NCI-H1436 treated with DMSO at 0.1 percent for 48 hours (cell line): ENCODE measurements around the gene FXN.
"Not testable (repeated sequence)": the region's sequence is repeated elsewhere in the genome, so short reads cannot be mapped to it uniquely, and the experiment has no call there.

ENCODE experiments used
- DNase-seq: peaks from one replicate; lab custom pipeline; 2025; lab: John Stamatoyannopoulos, UW

The FXN gene

DNA sequence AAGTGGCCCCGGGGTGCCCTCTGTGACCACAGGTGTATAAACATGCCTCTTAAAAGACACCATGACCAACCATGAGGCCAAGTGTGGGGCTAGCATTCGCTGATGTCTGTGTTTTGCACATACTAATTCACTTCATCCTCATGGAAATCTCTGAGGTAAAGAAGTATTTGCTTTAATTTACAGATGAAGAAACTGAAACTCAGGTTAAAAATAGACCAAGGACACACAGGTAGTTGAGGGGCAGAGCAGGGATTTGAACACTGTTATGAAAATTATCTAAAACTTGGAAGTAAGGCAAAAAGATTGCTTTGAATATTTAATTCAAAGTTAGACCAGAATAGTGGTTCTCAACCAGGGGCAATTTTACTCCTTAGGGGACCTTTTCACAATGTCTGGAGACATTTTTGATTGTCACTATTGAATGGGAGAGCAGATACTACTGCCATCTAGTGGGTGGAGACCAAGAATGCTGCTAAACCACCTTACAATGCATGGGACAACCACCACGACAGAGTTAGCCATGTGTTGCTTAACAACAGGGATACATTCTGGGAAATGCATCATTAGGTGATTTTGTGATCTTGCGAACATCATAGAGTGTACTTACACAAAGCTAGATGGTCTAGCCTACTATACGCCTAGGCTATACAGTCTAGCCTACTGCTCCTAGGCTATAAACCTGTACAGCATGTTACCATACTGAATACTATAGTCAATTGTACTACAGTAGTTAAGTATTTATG, 8.0 kb upstream of the FXN start:
- DNase-seq = no peak

DNA sequence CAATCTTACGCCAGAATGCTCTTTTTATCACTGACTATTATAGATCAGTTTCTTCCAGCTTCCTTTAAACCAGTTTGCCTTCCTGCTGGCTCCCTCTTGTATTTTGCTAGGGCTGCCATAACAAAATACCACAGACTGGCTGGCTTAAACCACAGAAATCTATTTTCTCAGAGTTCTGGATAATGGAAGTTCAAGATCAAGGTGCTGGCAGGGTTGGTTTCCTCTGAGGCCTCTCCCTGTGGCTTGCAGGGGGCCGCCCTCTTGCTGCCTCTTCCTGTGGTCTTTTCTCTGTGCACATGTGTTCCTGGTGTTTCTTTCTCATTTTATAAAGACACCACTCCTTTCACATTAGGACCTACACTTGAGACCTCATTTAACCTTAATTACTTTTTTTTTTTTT, 6.8 kb upstream of the FXN start:
- no peak for DNase-seq

DNA sequence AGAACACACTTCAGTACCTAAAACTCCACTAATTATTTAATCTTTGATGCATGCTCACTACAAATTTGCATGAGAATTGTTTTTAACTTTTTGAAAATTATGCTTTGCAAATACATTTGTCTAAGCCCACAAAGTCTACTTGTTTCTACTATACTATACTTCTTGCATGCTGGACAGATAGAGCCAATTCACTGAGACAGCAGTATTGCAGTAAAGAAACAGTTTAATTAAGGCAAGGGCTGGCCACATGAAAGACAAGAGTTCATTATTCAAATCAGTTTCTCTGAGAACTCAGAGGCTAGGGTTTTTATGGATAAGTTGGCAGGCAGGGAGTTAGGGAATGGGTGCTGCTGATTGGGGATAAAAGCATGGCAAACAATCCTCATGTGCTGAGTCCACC, 6.0 kb upstream of the FXN start:
- no peak for DNase-seq

- DNase-seq = no peak
These were observed 4.5 kb upstream of the FXN start for GRCh38 chr9:69030851-69031645.

GRCh38 chr9:69034071-69034470, 1.5 kb upstream of the FXN start:
- no peak for DNase-seq

- no peak for DNase-seq
These were observed 757 bp downstream of the FXN start for GRCh38 chr9:69036309-69036708.

- DNase-seq = no peak
These were observed 1.2 kb downstream of the FXN start for GRCh38 chr9:69036799-69037198.

- no peak for DNase-seq
These were observed 5.1 kb downstream of the FXN start for GRCh38 chr9:69040646-69041045.

GRCh38 chr9:69044240-69045219, 9.0 kb downstream of the FXN start:
- no peak for DNase-seq

GRCh38 chr9:69045821-69046220, 10.3 kb downstream of the FXN start:
- no peak for DNase-seq

DNA sequence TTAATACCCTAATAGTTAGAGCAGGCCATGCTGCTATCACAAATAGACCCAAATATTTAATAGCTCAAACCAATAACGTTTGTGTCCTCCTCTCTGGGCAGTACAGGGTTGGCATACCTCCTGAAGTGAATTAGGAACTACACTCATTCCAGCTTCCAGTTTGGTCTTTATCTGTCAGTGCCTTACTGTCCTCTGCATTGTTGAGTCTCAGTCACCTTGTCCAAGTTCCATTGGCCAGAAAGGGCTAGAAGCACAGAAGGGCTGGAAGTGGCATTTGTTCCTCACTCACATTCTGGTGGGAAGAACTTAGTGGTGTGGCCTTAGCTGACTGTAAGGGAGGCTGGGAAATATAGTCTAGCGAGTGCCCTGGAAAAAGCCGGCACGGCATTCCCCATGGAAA, 11.2 kb downstream of the FXN start:
- DNase-seq = no peak

DNA sequence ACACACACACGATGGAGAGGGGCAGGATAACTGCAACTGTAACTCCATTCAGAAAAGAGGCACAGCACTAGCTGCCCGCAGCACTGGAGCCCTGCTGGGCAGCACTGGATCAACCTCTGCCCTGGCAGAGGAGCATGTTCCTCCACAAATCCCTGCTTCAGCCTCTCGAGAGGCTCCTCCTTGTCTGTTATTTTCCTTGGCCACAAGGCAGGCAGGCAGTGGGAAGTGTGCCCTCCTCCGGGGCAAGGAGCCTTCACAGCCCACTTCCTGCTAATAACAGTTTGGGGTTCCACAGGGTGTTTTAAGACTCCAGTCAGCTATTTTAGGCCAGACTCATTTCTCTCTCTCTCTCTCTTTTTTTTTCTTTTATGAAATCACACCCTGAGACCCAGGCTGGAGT, 11.8 kb downstream of the FXN start:
- DNase-seq = no peak

GRCh38 chr9:69049094-69049493, 13.5 kb downstream of the FXN start:
- DNase-seq = no peak

DNA sequence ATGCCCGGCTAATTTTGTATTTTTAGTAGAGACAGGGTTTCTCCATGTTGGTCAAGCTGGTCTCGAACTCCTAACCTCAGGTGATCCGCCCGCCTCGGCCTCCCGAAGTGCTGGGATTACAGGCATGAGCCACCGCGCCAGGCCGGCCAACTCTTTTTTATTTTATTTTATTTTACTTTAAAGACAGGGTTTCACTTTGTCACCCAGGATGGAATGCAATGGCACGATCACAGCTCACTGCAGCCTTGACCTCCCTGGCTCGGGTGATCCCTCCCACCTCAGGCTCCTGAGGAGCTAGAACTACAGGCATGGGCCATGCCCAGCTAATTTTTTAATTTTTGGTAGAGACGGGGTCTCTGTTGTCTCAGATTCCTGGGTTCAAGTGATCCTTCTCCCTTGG, 15.4 kb downstream of the FXN start:
- not testable (repeated sequence) for DNase-seq

GRCh38 chr9:69054989-69055388, 19.4 kb downstream of the FXN start:
- DNase-seq = no peak

DNA sequence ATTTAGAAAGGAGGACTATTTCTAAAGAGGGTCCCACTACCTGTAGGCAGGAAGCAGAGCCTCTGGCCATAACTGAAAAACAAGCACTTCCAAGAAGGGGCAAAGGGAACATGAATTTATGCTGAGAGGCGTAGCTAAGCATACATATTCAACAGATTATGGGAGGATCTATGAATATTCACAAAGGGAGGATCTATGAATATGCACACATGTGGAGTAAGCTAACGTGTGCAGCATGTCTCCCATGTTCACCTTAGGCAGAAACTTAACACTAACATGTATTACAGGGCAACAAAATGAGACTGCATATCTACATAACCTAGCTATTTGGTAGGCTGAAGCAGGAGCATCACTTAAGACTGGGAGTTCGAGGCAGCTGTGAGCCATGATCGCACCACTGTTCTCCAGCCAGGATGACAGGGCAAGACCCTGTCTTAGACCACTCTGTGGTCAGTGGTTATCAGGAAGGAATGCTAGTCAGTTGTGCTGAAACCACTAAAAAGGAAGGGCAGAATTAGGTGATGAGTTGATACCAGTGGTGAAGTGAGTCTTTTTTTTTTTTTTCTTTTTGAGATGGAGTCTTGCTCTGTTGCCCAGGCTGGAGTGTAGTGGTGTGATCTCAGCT, 20.8 kb downstream of the FXN start:
- no peak for DNase-seq

- no peak for DNase-seq
These were observed 22.5 kb downstream of the FXN start for GRCh38 chr9:69058101-69058500.

GRCh38 chr9:69060766-69061165, 25.2 kb downstream of the FXN start:
- no peak for DNase-seq

GRCh38 chr9:69062195-69062594, 26.6 kb downstream of the FXN start:
- DNase-seq = no peak

DNA sequence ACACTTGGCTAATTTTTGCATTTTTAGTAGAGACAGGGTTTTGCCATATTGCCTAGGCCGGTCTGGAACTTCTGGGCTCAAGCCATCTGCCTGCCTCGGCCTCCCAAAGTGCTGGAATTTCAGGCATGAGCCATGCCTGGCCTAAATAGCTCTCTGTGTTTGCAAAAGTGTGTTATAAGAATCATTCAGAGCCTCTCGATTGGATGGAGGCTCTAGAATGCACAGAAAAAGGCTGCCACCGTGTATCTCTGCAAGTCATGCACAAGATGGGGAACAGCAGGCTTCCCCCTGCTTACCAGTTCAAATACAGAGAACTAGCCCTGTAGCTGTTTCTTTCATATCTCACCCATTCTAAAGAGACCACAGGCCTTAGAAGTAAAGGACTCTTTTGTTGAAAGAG, 28.3 kb downstream of the FXN start:
- DNase-seq = no peak

- no peak for DNase-seq
These were observed 30.1 kb downstream of the FXN start for GRCh38 chr9:69065660-69066059.

GRCh38 chr9:69066955-69067354, 31.4 kb downstream of the FXN start:
- DNase-seq = no peak
